Measurements from ENCODE around the gene COQ10B. TPM values are rescaled to one million over a fixed set of nuclear protein-coding genes. Genes with fewer than 3 reads are reported as not detected.
"Not testable (repeated sequence)": the region's sequence is repeated elsewhere in the genome, so short reads cannot be mapped to it uniquely, and the experiment has no call there.

Gene COQ10B
- total and polyA plus RNA-seq, 8 donors: 2.9 to 47.7 (median 18.7) TPM

DNA sequence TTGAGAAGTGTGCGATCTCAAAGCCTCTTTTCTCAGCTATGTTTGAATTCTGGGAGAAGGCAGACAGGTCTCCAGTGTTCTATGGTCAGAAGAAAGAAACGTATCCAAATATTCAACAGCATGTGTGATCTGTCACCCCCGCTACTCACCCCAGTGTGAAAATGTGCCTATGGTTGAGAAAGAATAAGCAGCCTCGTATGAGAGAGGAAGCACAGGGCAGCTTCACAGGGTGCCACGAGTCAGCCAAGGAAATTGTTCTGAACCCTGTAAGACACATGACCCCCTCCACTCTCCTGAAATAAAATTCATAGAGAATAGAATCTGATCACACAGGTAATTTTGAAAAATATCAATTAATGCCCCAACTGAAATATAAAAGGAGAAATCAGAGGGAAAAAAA, 10.5 kb upstream of the COQ10B start:
- no peak for TF ChIP-seq EP300 (IDR thresholded peaks at IDR 0.05)
- TF ChIP-seq, protein P1, sequence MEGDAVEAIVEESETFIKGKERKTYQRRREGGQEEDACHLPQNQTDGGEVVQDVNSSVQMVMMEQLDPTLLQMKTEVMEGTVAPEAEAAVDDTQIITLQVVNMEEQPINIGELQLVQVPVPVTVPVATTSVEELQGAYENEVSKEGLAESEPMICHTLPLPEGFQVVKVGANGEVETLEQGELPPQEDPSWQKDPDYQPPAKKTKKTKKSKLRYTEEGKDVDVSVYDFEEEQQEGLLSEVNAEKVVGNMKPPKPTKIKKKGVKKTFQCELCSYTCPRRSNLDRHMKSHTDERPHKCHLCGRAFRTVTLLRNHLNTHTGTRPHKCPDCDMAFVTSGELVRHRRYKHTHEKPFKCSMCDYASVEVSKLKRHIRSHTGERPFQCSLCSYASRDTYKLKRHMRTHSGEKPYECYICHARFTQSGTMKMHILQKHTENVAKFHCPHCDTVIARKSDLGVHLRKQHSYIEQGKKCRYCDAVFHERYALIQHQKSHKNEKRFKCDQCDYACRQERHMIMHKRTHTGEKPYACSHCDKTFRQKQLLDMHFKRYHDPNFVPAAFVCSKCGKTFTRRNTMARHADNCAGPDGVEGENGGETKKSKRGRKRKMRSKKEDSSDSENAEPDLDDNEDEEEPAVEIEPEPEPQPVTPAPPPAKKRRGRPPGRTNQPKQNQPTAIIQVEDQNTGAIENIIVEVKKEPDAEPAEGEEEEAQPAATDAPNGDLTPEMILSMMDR (IDR thresholded peaks at IDR 0.05): no peak
- TF ChIP-seq POLR2AphosphoS5 (IDR thresholded peaks at IDR 0.05): no peak
- no peak for TF ChIP-seq POLR2A (IDR thresholded peaks at IDR 0.05)
- Histone ChIP-seq H3K27ac (peak overlapping the region in 1 of 5 donors; percentile 12), H3K4me3 (no peak overlapping the region), H3K9me3 (no peaks in the 10 kb centered on the region), H3K27me3 (no peaks in the 10 kb centered on the region), H3K4me1 (no peaks in the 10 kb centered on the region), H3K36me3 (no peaks in the 10 kb centered on the region)
- no peak for DNase-seq
- 64 to 66% (median 66%) methylated on average over 5 of the region's 5 CpGs for WGBS, 5 donors
- intact Hi-C loops (cut with DNase I; ENCODE audit: low total_unique reads): no loop called here

DNA sequence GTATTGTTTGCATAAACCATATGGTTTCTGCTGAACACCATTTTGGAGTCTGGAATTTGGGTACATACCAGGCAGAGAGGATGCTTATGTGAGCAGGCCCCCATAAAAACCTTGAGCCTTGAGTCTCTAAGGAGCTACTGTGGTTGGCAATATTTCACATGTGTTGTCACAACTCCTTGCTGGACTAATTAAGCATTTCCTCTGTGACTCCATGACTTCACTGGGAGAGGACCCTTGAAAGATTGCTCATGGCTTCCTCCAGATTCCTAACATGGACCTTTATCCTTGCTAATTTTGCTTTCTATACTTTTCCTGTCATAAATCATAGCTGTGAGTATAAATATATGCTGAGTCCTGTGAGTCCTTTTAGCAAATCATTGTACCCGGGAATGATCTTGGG, 7.6 kb upstream of the COQ10B start:
- DNase-seq: no peak
- no peaks in the 10 kb centered on the region for H3K36me3 ChIP-seq
- WGBS, 5 donors: 73 to 87% (median 80%) methylated on average over 1 of the region's 1 CpG
- H3K4me3 ChIP-seq: no peak overlapping the region
- H3K9me3 ChIP-seq: no peaks in the 10 kb centered on the region
- H3K27me3 ChIP-seq: no peaks in the 10 kb centered on the region
- TF ChIP-seq POLR2A (IDR thresholded peaks at IDR 0.05) (no peak), EP300 (IDR thresholded peaks at IDR 0.05) (no peak), POLR2AphosphoS5 (IDR thresholded peaks at IDR 0.05) (no peak)
- TF ChIP-seq, protein P1 (IDR thresholded peaks at IDR 0.05): no peak
- H3K4me1 ChIP-seq: no peaks in the 10 kb centered on the region
- intact Hi-C loops (cut with DNase I; ENCODE audit: low total_unique reads): no loop called here
- H3K27ac ChIP-seq: no peak overlapping the region

DNA sequence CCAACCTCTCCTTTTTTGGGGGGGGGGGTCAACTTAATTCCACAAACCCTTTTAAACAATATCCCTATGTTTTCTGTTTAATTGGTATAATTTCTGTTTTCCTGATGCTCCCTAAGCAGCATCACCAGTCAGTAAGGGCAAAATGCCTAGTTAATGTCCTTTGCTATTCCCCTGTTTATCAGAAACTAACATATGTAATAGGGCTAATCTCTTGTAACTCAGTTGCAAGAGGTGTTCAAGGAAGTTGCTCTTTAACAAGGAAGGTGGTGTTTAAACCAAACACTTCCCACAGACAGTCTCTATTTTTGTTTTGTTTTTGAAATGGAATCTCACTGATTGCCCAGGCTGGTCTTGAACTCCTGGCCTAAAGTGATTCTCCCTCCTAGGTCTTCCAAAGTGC, 6.5 kb upstream of the COQ10B start:
- Histone ChIP-seq H3K36me3 (no peaks in the 10 kb centered on the region), H3K9me3 (no peaks in the 10 kb centered on the region), H3K27ac (no peak overlapping the region), H3K27me3 (no peaks in the 10 kb centered on the region), H3K4me3 (no peak overlapping the region), H3K4me1 (no peaks in the 10 kb centered on the region)
- TF ChIP-seq POLR2AphosphoS5 (IDR thresholded peaks at IDR 0.05): no peak
- TF ChIP-seq, protein P1 (IDR thresholded peaks at IDR 0.05): no peak
- no peak for TF ChIP-seq EP300 (IDR thresholded peaks at IDR 0.05)
- no peak for TF ChIP-seq POLR2A (IDR thresholded peaks at IDR 0.05)
- no peak for DNase-seq
- intact Hi-C loops (cut with DNase I; ENCODE audit: low total_unique reads): no loop called here

DNA sequence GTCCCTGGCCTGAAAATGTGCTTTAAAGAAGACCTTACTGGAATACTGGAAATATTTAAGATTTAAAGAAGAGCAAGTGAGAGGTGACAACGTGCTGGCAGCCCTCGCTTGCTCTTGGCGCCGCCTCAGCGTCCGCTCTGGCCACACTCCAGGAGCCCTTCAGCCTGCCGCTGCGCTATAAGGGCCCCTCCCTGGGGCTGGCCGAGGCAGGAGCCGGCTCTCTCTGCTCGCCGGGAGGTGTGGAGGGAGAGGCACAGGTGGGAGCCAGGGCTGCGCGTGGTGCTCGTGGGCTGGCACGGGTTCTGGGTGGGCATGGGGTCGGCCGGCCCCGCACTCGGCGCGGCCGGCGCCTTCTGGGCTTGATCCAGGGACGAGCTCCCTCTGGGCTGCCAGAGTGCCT, 2.9 kb upstream of the COQ10B start:
- H3K4me3 ChIP-seq: no peak overlapping the region

DNA sequence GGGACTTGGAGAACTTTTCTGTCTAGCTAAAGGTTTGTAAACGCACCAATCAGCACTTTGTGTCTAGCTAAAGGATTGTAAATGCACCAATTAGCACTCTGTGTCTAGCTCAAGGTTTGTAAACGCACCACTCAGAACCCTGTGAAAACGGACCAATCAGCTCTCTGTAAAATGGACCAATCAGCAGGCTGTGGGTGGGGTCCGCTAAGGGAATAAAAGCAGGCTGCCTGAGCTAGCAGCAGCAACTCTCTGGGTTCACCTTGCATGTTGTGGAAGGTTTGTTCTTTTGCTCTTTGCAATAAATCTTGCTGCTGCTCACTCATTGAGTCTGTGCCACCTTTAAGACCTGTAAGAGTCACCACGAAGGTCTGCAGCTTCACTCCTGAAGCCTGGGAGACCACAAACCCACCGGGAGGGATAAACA, 2.4 kb upstream of the COQ10B start:
- H3K27ac ChIP-seq; intact Hi-C loops (cut with DNase I; ENCODE audit: low total_unique reads): not testable (repeated sequence)

More for the DNA sequence above, 2.9 kb upstream of the COQ10B start:
- 86 to 97% (median 89%) methylated on average over 19 to 25 of the region's 25 CpGs for WGBS, 5 donors
- Histone ChIP-seq H3K27ac (no peak overlapping the region), H3K4me1 (peaks cover 10 to 18% (median 15%) of the 10 kb centered on the region in 4 donors), H3K27me3 (no peaks in the 10 kb centered on the region), H3K9me3 (no peaks in the 10 kb centered on the region), H3K36me3 (no peaks in the 10 kb centered on the region)
- no peak for DNase-seq
- intact Hi-C loops (cut with DNase I; ENCODE audit: low total_unique reads): no loop called here
- TF ChIP-seq, protein P1 (IDR thresholded peaks at IDR 0.05): no peak
- TF ChIP-seq POLR2A (IDR thresholded peaks at IDR 0.05): no peak
- no peak for TF ChIP-seq POLR2AphosphoS5 (IDR thresholded peaks at IDR 0.05)
- no peak for TF ChIP-seq EP300 (IDR thresholded peaks at IDR 0.05)

More for the DNA sequence above, 2.4 kb upstream of the COQ10B start:
- DNase-seq, H3K36me3 ChIP-seq, H3K9me3 ChIP-seq, H3K27me3 ChIP-seq, H3K4me3 ChIP-seq: not testable (repeated sequence)
- peaks cover 12 to 22% (median 18%) of the 10 kb centered on the region in 4 donors for H3K4me1 ChIP-seq
- 82 to 90% (median 87%) methylated on average over 6 of the region's 6 CpGs for WGBS, 5 donors

Measured in stomach (tissue), 9 donors.